Hematopoietic multipotent progenitor cell treated with erythropoietin and hydrocortisone succinate and interleukin-3 and kit ligand, for 8 days (in vitro differentiated cells): ENCODE measurements around the gene PHC2.
A peak's percentile ranks its signal among the peaks of the same experiment; 100 is the strongest.

ENCODE experiments used
- DNase-seq: peaks from one replicate; pipeline ENCODE4 v3.0.0-alpha.2; 2015

The PHC2 gene

GRCh38 chr1:33348676-33349080 is 82.2 kb downstream of the PHC2 start:
- DNase-seq, result no peak

DNA sequence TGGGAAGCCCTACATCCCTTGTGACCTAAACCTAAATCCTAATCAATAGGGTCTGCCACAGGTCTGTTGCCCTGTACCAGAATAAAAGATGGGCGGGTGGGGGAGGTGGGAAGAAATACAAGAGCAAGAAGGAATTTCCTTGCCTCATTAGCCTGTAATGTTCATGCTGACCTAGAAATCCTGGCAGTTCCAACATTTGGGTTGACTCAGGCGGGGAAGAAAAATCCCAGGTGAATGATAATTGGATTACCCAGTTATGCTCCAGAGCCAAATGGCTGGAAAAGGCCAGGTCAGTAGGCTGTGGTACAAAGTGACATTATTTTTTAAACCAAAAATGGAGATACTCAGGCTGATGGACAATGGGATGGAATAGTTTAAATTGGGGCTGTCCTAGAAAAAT is 82.7 kb downstream of the PHC2 start:
- no peak for DNase-seq

- peak; percentile 67 for DNase-seq
Observed at GRCh38 chr1:33347650-33347992, 83.3 kb downstream of the PHC2 start.

DNA sequence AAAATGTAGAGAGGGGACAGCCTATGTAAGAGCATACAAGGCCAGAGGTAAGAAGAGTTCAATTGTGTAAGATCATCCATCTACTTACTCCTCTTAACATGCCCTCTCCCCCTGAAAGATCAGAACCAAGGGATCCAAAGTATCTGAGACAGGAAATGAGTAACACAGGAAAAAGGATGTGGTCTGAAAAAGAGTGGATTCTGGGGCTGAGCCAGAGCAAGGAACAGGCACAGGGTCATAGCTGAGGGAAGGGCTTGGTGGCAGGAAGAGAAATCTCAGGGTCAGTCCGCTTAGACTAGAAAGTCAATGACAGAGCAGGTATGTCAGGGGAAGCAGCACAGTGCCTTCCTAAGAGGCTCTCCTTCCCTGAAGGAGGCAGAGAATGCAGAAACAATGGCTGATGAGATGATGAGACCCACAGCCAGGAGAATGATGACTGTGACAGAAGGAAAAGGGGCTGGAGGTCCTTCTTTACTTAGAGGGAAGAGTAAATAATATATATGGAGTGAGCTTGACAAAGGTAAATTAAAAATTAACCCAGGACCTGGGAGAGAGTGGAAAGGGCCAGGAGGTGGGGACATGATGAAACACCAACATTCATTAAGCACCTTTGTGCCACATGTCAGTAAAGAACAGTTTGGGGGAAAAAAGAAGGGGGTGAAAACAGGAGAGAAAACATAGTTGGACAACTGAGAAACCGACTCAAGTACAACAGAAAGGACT is 83.8 kb downstream of the PHC2 start:
- peak; percentile 41 for DNase-seq

- DNase-seq, result no peak
Observed at GRCh38 chr1:33346533-33346926, 84.4 kb downstream of the PHC2 start.

DNA sequence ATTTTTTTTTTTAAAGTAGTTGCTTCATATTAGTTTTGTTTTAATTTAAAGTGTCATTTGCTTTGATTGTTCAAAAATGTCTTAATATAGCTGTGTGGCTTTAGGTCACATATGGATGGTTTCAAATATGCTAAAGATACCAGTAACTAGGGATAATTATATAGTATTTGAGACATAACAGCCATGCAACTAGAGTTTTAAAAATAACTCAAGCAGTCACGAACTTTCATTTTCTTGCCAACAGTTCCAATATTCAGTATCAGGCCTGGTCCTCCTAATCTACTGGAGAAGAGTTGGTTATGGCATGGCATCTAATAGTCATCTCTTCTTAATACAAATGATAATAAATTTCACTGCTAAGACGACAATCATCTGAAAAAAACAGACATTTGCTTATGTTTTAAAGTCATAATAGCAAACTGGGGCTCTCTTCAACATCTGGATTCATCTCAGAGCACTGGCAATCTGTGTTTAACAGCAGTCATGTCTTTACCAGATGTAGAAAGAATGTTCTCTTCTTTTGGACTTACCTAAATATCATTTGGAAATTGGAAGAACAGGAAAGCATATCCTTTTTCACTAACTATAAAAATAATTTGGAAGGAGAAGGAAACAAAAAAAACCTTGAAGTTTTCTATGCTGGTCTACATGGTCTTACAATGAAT is 85.9 kb downstream of the PHC2 start:
- no peak for DNase-seq

DNA sequence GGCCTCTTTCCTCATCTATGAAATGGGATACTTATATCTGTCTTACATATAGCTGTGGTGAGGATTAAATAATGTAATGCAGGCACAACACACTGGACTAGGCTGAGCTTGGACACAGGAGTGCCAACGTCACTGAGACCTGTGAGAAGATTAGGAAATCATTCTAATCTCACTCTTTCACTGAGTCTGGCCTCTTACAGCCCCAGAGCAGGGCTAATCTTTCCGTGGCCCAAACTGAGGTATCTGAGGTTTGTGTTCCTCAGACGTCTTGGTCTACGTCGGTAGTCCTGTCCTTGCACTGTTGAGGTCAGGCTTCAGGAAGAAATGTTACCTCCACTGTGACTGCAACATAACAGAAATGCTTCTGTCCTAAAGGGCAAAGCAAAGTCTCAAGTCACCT is 87.4 kb downstream of the PHC2 start:
- DNase-seq, result no peak

- DNase-seq, result no peak
Observed at GRCh38 chr1:33342041-33342723, 88.7 kb downstream of the PHC2 start.

DNA sequence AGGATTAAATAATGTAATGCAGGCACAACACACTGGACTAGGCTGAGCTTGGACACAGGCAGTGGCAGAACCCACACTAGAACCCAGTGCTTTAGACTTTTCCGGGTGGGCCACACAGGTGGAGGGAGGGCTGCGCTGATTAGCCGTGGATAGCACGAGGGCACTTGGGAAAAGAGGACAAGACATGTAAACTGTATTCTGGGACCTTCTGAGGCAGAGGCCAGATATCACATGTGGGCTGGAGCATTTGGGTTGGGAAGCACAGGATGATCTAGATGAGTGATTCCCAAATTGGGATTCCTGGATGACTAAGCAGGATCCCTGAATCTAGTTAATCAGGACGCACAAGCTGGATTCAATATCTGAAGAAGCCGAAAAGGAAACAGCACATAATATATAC is 89.7 kb downstream of the PHC2 start:
- no peak for DNase-seq

GRCh38 chr1:33339413-33339812 is 91.5 kb downstream of the PHC2 start:
- no peak for DNase-seq

DNA sequence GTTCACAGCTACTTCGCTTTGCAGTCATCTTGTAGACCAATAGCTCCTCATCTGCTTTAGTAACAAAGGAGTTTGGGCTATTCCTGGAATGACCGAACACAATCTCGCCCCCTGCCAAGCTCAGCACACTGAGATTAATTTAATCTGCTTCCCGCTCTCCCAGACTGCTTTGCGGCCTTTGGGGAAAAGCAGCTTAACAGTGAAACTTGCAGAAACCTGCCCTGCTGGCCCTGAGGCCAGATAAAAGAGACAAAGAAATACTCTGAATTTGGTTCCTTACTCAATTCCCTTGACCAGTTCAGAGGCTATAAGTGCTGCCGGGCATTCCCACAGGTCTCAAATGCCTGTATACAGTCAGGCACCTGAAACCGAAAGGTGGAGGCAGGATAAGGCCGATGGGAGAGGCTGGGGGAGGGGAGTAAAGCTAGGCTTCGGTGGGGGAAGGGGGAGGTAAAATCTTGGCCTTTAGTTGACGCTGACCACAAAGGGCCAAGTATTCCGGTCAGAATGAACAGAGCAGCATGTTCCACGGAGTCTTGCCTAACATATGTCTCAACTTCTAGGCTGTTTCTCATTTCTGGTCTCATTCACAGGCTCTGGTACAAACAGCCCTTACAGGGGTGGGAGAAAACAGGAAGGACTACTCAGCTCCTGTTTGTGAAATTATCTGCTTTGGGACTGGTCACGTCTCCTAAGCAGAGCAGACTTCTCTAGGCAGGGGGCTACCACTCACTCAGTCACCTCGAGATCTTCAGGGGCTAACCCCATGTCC is 92.3 kb downstream of the PHC2 start:
- DNase-seq, result no peak

- no peak for DNase-seq
Observed at GRCh38 chr1:33338048-33338439, 92.9 kb downstream of the PHC2 start.

GRCh38 chr1:33337441-33337840 is 93.5 kb downstream of the PHC2 start:
- no peak for DNase-seq

DNA sequence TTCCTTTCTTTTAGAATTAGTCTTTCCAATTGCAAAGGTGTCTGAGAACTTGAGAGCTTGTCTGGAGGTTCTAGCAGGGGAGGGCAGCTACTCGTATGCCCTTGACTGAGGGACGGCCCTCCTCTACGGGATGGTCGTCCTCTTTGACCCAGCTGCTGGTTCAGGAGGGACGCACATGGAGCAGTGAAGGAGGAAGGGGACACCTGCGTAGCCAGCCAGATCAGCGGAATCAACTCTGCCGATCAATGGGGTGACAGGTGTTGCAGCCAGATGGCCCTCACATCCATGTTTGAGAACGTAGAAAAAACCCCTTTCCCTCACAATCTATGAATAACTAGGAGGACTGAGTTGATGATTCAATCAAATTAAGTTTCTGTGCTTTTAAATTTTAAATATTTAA is 94.3 kb downstream of the PHC2 start:
- no peak for DNase-seq

GRCh38 chr1:33335020-33335419 is 95.9 kb downstream of the PHC2 start:
- DNase-seq, result no peak

GRCh38 chr1:33334081-33334552 is 96.8 kb downstream of the PHC2 start:
- DNase-seq, result no peak

DNA sequence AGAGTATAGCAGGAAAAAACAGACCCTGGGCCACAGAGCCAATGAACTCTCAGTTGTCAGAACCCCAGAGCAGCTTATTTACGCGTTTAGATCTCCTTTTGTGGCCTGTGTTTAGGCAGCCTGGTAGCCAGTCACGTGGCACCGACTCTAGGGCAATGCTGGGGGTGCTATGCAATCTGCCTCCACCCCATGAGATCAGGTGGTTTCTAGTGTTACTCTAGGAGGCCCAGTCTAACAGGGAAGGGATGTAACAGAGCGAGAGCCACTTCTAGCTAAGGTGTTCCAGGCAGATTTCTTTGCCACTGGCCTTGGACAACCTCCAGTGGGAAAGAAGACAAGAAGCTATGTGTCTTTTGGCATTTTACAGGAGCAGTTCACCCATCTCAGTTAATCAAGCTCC is 98.0 kb downstream of the PHC2 start:
- DNase-seq, result no peak

DNA sequence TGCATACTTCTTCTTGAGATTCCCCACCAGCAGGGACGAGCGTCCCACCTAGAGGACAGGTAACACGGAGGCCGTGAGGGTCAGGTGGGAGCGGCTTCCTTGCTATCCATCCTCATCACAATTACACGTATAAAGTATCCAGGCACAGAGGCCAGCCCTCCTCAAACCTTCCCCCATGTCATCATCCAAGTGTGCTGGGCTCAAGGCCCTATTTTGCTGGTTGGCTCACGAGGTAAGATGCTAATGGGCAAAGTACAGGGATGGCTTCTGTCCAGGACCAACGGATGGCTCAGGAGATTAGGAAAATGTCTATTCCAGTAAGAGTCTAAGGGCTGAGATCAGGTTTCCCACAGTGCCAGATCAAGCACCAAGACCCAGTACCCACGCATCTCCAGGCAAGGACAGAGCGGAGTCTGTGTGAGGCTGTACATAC is 98.5 kb downstream of the PHC2 start:
- no peak for DNase-seq

DNA sequence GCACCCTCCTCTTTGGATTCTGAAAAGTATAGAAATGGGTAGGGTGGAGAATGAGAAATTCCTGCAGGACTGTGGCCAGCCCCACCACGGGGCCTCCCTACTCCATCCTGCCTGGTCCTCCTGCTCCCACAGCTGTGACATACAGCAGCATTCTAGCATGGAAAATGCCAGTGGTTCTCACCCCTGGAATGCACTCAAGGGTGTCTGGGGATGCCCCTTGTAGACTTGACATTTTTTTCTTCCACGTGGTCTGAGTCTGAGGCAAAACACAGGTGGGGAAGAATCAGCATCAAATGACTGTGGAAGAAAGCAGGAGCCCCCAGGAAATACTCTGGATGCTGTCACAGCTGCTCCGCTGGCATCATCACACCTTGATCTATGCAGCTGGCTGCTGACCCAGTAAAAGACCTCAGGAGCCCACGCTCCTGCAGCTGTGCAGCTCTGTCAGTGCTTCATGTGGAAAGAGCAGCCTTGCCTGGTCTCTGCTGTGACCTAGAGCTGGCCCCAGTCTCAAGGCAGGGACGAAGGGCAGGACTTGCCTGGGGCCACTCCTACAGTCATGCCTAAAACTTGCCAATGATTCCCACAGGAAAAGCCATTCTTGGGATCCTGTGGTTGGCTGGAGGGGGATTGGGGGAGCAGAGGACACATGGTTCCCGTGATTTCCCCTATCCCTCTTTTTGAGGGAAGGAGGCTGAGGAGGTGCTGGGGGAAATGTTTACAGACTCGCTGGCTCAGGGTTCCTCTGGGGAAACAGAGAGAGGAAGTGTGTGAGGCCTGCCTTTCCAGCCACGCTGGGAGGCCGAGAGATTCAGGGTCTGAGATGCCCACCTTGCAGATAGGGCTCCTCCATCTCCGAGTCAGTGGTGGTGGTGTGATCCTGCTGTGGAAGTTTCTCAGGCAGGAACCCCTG is 99.2 kb downstream of the PHC2 start:
- DNase-seq, result no peak

DNA sequence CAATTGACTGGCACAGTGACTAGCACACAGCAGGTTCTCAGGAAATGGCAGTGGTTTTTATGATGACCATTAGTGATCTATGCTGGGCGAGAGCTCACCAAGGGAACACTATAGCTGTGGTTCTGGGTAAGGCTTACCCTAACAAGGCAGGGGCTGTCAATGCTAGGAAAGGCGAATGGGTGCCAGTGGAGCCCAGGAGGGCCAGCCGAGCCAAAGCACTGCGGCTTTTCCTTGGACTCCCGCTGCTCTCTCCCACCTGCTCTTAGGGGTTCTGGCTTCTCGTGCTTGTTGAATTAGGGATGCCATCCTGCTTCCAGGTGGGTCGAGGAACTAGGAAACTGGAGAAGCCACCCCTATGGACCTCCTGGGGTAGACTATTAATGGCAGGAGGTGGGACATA is 100.0 kb downstream of the PHC2 start:
- no peak for DNase-seq

DNA sequence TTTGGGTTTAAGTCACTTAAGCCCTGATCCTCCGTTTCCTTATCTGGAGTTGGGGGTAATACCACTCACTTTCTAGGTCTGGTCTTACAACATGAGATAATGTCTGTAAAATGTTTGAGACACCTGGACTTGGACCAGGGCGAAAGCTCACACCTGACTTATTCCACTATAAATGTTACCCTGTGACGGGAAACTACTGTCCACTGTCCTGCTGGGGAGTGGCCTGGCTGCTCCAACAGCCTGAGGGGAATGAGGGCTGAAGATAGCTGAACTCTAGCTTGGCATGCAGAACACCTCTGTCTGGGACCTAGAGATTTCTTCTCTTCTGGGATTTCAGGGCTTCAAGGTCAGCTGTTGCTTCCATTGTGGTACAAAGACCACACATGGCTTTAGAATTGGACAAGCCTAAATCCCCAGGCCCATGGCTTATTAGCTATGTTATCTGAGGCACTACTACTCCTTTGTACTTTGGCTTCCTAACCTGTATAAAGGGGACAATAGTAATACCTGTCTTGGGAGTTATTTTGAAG is 100.5 kb downstream of the PHC2 start:
- no peak for DNase-seq
